BJ (cell line): ENCODE measurements around the gene RAB21. TPM values are rescaled to one million over a fixed set of nuclear protein-coding genes. Genes with fewer than 3 reads are reported as not detected.

Source experiments
- CTCF ChIA-PET: fragments of 350-600 bp; formaldehyde crosslinking; extraction: SDS; loops from one replicate; lab custom pipeline; 2021; ENCODE audit warnings: antibody characterized with exemption, inconsistent platforms; lab: Yijun Ruan, JAX
- POLR2A ChIA-PET: fragments of 300-600 bp; sonication (Branson Sonifier 250); formaldehyde crosslinking; extraction: SDS; loops from one replicate; lab custom pipeline; 2021; ENCODE audit warnings: antibody characterized with exemption; lab: Charles Lee
- DNase-seq: peaks from one replicate; pipeline ENCODE4 v3.0.0-alpha.2; 2011; ENCODE audit warnings: low read depth
- H3K27me3 ChIP-seq: 2 replicates; pipeline ENCODE4 v1.6.0; 2011; ENCODE audit warnings: low read length; ENCODE audit not compliant: control insufficient read depth, insufficient read depth
- H3K36me3 ChIP-seq: 2 replicates; pipeline ENCODE4 v1.5.1; 2011; ENCODE audit warnings: low read length; ENCODE audit not compliant: control insufficient read depth, insufficient read depth
- H3K4me3 ChIP-seq: 2 replicates; pipeline ENCODE4 v1.5.1; 2011; ENCODE audit warnings: low read depth, mild to moderate bottlenecking, control low read depth, low read length
- polyA plus RNA-seq: library from polyadenylated mRNA; depleted of rRNA; stranded (reverse); fragments of >200 nt; gene quantifications from 2 replicates; pipeline ENCODE4 v1.2.3, GENCODE V29; 2011
- TF ChIP-seq, protein P1 (sequence below): IDR thresholded peaks from 2 replicates; pipeline ENCODE4 v1.5.1; 2011; ENCODE audit warnings: low read depth, mild to moderate bottlenecking, control low read depth, inconsistent platforms, low read length, moderate library complexity; ENCODE audit not compliant: insufficient read depth

The RAB21 gene
- polyA plus RNA-seq, 1 experiment = 3.6 TPM

DNA sequence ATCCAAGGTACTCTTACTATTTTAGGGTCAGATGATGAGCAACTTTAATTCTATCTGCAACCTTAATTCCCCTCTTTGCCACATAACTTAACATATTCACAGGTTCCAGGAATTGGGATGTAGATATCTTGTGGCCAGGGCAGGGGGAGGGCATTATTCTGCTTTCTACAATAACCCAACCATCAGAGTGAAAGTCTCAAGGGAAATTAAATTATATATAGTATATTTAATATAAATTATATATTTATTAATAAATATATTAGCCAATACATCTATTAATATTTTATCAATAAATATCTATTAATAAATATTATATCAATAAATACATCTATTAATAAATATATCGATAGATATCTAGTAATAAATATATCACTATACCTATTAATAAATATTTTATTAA is 11.7 kb upstream of the RAB21 start:
- Histone ChIP-seq H3K36me3 (no peaks in the 10 kb centered on the region), H3K27me3 (no peaks in the 10 kb centered on the region), H3K4me3 (no peak overlapping the region)
- ChIA-PET POLR2A (no interaction called here), CTCF (interaction anchor here (0.9 to 1.0 kb wide), 2 partner anchors 106 to 303 kb away, joined by 3 read pairs; no protein-coding TSS in a partner anchor)
- TF ChIP-seq, protein P1, sequence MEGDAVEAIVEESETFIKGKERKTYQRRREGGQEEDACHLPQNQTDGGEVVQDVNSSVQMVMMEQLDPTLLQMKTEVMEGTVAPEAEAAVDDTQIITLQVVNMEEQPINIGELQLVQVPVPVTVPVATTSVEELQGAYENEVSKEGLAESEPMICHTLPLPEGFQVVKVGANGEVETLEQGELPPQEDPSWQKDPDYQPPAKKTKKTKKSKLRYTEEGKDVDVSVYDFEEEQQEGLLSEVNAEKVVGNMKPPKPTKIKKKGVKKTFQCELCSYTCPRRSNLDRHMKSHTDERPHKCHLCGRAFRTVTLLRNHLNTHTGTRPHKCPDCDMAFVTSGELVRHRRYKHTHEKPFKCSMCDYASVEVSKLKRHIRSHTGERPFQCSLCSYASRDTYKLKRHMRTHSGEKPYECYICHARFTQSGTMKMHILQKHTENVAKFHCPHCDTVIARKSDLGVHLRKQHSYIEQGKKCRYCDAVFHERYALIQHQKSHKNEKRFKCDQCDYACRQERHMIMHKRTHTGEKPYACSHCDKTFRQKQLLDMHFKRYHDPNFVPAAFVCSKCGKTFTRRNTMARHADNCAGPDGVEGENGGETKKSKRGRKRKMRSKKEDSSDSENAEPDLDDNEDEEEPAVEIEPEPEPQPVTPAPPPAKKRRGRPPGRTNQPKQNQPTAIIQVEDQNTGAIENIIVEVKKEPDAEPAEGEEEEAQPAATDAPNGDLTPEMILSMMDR = no peak
- no peak for DNase-seq

DNA sequence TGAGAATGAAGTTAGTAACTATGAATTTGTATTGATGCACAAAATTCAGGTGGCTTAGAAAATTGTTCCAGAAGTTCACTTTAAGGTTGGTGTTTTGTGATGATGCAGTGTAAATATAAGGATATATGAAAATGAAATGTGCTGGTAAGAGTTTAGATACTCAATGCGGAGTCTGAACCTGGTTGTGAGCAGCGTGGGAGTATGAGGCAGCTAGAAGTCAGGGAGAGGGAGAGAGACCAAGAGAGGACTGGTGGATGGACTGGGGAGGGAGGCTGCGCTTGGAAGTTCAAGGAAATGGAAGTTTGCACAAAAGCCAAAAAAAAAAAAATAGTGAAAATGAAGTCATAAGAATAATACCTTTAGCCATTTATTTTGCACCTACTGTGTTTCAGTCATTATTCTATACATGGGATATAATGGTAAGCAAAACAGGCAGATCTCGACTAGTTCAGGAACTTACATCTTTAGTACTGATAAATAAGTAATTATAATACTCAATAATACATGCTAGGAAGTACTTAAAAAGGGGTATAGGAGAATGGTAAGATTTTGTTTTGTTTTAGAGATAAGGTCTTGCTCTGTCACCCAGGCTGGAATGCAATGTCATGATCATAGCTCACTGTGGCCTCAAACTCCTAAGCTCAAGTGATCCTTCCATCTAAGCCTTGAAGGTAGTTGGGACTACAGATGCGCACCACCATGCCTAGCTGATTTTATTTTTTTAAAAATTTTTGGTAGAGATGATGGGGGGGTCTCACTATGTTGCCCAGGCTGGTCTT is 10.0 kb upstream of the RAB21 start:
- CTCF ChIA-PET = interaction anchor here (0.6 to 5.7 kb wide), 4 partner anchors 67 to 329 kb away, joined by 3 to 54 read pairs (median 3); no protein-coding TSS in a partner anchor
- H3K27me3 ChIP-seq = peaks cover 3% of the 10 kb centered on the region; the same call in 1 of the 2 replicates
- POLR2A ChIA-PET = no interaction called here
- TF ChIP-seq, protein P1 = no peak
- H3K36me3 ChIP-seq = no peaks in the 10 kb centered on the region
- no peak overlapping the region for H3K4me3 ChIP-seq
- DNase-seq = no peak

DNA sequence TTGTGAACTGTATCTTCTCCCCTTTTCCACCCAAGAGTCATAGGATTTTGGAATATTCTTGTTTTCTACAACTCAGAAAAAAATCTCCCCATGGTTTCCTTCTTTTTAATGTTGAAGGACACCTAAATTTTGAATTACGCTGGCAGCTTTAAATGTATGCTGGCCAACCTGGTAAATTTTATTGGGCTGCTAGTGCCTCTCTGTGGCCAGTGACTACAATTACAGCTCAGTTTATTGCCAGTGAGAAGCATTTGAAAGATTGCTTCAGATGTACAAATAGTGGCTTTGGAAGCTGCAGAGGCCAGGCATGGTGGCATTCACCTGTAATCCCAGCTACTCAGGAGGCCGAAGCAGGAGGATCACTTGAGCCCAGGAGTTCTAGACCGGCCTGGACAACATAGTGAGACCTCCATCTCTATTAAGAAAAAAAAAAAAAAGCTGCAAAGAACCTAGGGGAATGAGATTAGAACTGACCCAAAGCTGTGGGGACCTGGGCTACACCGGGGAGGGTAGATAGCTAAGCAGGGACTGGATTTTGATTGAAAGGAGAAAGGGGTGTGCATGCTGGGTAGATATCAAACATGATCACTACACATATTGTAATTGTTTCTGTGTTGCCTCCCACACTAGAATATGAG is 7.6 kb upstream of the RAB21 start:
- POLR2A ChIA-PET = interaction anchor here (0.6 kb wide), 1 partner anchor 15 kb away, joined by 6 read pairs; no protein-coding TSS in a partner anchor
- peaks cover 5% of the 10 kb centered on the region for H3K27me3 ChIP-seq
- TF ChIP-seq, protein P1 = peak; percentile 68
- no peak for DNase-seq
- CTCF ChIA-PET = interaction anchor here (0.5 to 5.7 kb wide), 40 partner anchors 9 to 424 kb away, joined by 3 to 54 read pairs (median 4); partner anchors contain the start of gene TMEM19
- H3K4me3 ChIP-seq = no peak overlapping the region
- H3K36me3 ChIP-seq = no peaks in the 10 kb centered on the region

DNA sequence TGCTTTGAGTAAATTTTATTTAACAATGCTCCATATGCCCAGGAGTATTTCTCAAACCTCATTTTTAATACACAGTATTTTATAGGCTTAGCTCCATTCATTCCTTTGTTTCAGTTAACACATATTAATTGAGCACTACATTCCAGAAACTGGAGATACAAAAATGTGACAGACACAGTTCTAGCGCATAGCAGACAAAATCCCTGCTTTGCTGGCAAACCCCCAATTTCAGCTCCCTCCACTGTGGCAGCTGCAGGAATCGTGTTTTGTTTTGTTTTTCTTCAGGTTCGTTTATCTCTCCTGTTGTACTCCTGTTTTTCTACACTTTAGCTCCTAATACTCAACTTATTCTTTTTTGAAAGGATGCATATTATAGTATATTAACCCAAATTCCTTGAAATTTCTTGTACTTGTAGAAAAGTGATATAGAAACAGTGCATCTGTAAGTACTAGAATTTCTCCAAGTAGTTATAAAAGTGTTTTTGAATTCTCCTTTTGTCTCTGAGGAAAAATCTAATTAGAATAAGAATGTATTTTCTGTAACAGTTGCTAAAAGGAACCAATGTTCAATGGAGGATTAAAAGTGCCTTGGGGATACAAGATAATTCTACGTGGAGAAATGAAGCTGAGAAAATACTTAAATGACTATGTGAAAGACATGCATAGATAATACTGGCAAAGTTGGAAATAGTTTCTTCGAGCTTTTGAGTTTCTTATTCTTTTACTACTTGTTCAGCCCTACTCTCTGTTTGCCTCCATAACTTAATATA is 6.4 kb upstream of the RAB21 start:
- H3K36me3 ChIP-seq = no peaks in the 10 kb centered on the region
- ChIA-PET CTCF (interaction anchor here (0.6 to 5.7 kb wide), 10 partner anchors 10 to 333 kb away, joined by 3 to 54 read pairs (median 6); partner anchors contain the start of gene TMEM19), POLR2A (no interaction called here)
- H3K4me3 ChIP-seq = no peak overlapping the region
- H3K27me3 ChIP-seq = peaks cover 5% of the 10 kb centered on the region
- TF ChIP-seq, protein P1 = no peak
- DNase-seq = no peak

DNA sequence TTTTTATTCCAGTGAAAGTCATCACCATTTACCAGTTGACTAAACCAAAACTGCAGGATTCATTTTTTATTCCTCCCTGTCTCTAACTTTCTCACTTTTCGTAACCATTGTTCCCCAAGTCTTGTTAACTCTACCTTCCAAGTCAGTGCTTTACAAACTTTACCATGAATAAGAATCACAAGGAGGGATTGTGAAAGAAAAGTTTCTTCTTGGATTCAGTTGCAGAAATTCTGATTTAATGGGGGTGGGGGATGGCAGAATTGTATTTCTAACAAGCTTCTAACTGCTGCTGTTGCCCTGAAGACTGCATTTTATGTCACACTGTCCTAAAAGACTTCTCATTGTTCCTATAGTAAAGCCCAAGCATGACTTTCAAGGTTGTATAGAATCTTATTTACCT is 5.0 kb upstream of the RAB21 start:
- no peak for DNase-seq
- ChIA-PET CTCF (interaction anchor here (1.5 to 5.7 kb wide), 2 partner anchors 113 to 334 kb away, joined by 3 to 54 read pairs; no protein-coding TSS in a partner anchor), POLR2A (no interaction called here)
- Histone ChIP-seq H3K4me3 (no peak overlapping the region), H3K36me3 (no peaks in the 10 kb centered on the region), H3K27me3 (peaks cover 5% of the 10 kb centered on the region)
- TF ChIP-seq, protein P1 = no peak
